ENCODE data around the gene BACE2. TPM values are rescaled to one million over a fixed set of nuclear protein-coding genes. Genes with fewer than 3 reads are reported as not detected.

BACE2 gene
- total and polyA plus RNA-seq, 2 donors (not counting 3 experiments of a cell fraction or from before 2014, with no cell fraction given) = 113 to 184 TPM

DNA sequence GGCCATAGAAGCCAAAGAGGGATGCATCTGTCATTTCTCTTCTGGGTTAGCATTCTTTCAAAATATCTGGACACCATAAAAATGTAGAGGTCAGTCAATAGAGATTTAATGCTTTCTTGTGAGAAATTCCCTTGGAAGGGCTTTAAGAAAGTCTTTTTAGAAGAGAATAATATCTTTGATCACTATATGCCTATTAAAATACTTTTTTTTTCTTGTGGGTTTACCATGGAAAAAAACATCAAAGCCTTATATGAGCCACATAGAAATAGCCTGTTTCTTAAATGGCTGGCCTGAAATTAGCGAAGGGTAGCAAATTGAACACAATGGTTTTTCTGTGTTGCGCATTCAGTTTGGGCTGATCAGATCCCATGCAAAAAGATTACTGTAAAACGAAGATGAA lies 36.8 kb downstream of the BACE2 start:
- no peak overlapping the region for H2AFZ ChIP-seq (ENCODE audit: low read depth, low read length)
- DNase-seq (ENCODE audit: low read depth, low spot score) (no peak), FAIRE-seq (no peak)
- no peak overlapping the region for H3K9ac ChIP-seq (replicated peaks; ENCODE audit: extremely low read depth, insufficient read depth, low read length)
- ChIA-PET POLR2A (no interaction called here), CTCF (no interaction called here)
- no peak overlapping the region for H3K4me3 ChIP-seq (replicated peaks in 1 of 3; ENCODE audit: insufficient read depth in 1 of 3, low read depth in 1 of 3, low read length in 3 of 3)
- intact Hi-C loops (cut with micrococcal nuclease) (loop anchor here (5.0 kb wide), 1 partner anchor 32 kb away; no protein-coding TSS in a partner anchor), dilution Hi-C loops (cut with MboI; ENCODE audit: extremely low pct_ligation_motif_present, low sequenced_read_pairs) (no loop called here)
- H3K27ac ChIP-seq (ENCODE audit: insufficient read depth, low read depth, low read length) = no peak overlapping the region
- H3K4me2 ChIP-seq (ENCODE audit: insufficient read depth, low read length) = no peak overlapping the region
- H3K9me1 ChIP-seq (replicated peaks; ENCODE audit: control insufficient read depth, extremely low read depth, insufficient read depth, low read length) = no peaks in the 10 kb centered on the region
- no peak for TF ChIP-seq EZH2 (IDR thresholded peaks at IDR 0.05; ENCODE audit: borderline replicate concordance, low read depth, low read length, severe bottlenecking)
- no peak for TF ChIP-seq JUN (IDR thresholded peaks at IDR 0.05; ENCODE audit: borderline replicate concordance, insufficient read depth, insufficient read length, low read depth)
- no peak for TF ChIP-seq POLR2A (IDR thresholded peaks at IDR 0.05; ENCODE audit: low read depth, low read length)
- TF ChIP-seq GATA2 (IDR thresholded peaks at IDR 0.05; ENCODE audit: insufficient read depth, insufficient read length, low read depth, low read length) = no peak
- no peak for TF ChIP-seq FOS (IDR thresholded peaks at IDR 0.05; ENCODE audit: borderline replicate concordance, insufficient read depth, low read length)
- no peak for TF ChIP-seq MYC (IDR thresholded peaks at IDR 0.05; ENCODE audit: low read depth, low read length)
- TF ChIP-seq, protein P1, sequence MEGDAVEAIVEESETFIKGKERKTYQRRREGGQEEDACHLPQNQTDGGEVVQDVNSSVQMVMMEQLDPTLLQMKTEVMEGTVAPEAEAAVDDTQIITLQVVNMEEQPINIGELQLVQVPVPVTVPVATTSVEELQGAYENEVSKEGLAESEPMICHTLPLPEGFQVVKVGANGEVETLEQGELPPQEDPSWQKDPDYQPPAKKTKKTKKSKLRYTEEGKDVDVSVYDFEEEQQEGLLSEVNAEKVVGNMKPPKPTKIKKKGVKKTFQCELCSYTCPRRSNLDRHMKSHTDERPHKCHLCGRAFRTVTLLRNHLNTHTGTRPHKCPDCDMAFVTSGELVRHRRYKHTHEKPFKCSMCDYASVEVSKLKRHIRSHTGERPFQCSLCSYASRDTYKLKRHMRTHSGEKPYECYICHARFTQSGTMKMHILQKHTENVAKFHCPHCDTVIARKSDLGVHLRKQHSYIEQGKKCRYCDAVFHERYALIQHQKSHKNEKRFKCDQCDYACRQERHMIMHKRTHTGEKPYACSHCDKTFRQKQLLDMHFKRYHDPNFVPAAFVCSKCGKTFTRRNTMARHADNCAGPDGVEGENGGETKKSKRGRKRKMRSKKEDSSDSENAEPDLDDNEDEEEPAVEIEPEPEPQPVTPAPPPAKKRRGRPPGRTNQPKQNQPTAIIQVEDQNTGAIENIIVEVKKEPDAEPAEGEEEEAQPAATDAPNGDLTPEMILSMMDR (IDR thresholded peaks at IDR 0.05; ENCODE audit: extremely low read depth in 1 of 2, insufficient read depth in 1 of 2, low read depth in 1 of 2, low read length in 2 of 2) = no peak
- H4K20me1 ChIP-seq (replicated peaks; ENCODE audit: control insufficient read depth, extremely low read depth, insufficient read depth, low read length) = no peaks in the 10 kb centered on the region
- peaks cover 2% of the 10 kb centered on the region for H3K4me1 ChIP-seq (ENCODE audit: control insufficient read depth, extremely low read depth, insufficient read depth, low read length)
- no TSS peak for BruUV-seq (replicated peaks)
- no peaks in the 10 kb centered on the region for H3K27me3 ChIP-seq (ENCODE audit: control insufficient read depth in 2 of 2, insufficient read depth in 2 of 2, low read length in 2 of 2)
- no peaks in the 10 kb centered on the region for H3K9me3 ChIP-seq (replicated peaks; ENCODE audit: control insufficient read depth, insufficient read depth, low read length)
- peaks cover 4% of the 10 kb centered on the region for H3K79me2 ChIP-seq (ENCODE audit: control insufficient read depth, insufficient read depth, low read length)
- no peaks in the 10 kb centered on the region for H3K36me3 ChIP-seq (ENCODE audit: control insufficient read depth in 2 of 2, extremely low read depth in 1 of 2, insufficient read depth in 2 of 2, low read length in 2 of 2)
